Type B pancreatic cell (in vitro differentiated cells): ENCODE data around the gene ZCCHC8. TPM values are rescaled to one million over a fixed set of nuclear protein-coding genes. Genes with fewer than 3 reads are reported as not detected.
"Not testable (repeated sequence)": the region's sequence is repeated elsewhere in the genome, so short reads cannot be mapped to it uniquely, and the experiment has no call there.

Experiments used
- DNase-seq: peaks from one replicate; pipeline ENCODE4 v3.0.0; 2021; ENCODE audit warnings: mixed read lengths; ENCODE audit not compliant: unreplicated experiment; ENCODE audit errors: extremely low spot score
- H3K27ac Mint-ChIP-seq: 2 replicates; pipeline ENCODE4 v1.8.0; 2021; ENCODE audit warnings: mild to moderate bottlenecking, mixed read lengths
- H3K27me3 Mint-ChIP-seq: 2 replicates; pipeline ENCODE4 v1.8.0; 2021; ENCODE audit warnings: mixed read lengths
- H3K36me3 Mint-ChIP-seq: 2 replicates; pipeline ENCODE4 v1.8.0; 2021; ENCODE audit warnings: mixed read lengths
- H3K4me1 Mint-ChIP-seq: one replicate; pipeline ENCODE4 v1.8.0; 2021; ENCODE audit warnings: mixed read lengths; ENCODE audit not compliant: unreplicated experiment
- H3K4me3 Mint-ChIP-seq: 2 replicates; pipeline ENCODE4 v1.8.0; 2021; ENCODE audit warnings: mild to moderate bottlenecking, mixed read lengths
- H3K9me3 Mint-ChIP-seq: 2 replicates; pipeline ENCODE4 v1.8.0; 2021; ENCODE audit warnings: mixed read lengths
- CTCF ChIP-seq: fragments of 200-600 bp; sonication (generic); conservative IDR thresholded peaks from 2 replicates; pipeline ENCODE4 v1.5.0; 2021; ENCODE audit warnings: antibody characterized with exemption, mild to moderate bottlenecking
- total RNA-seq: library from RNA; stranded (reverse); gene quantifications from 2 replicates; pipeline ENCODE4 v1.2.1, GENCODE V29; 2021; ENCODE audit warnings: low replicate concordance

Gene ZCCHC8
- total RNA-seq, 1 donor from 2014 or later: 30.4 TPM

- Mint-ChIP-seq H3K4me3 (no peak overlapping the region), H3K27me3 (no peaks in the 10 kb centered on the region), H3K4me1 (peaks cover 7% of the 10 kb centered on the region), H3K36me3 (peaks cover 28% of the 10 kb centered on the region), H3K27ac (no peak overlapping the region), H3K9me3 (no peaks in the 10 kb centered on the region)
- no peak for TF ChIP-seq CTCF
- peak; percentile 44 for DNase-seq
Observed at GRCh38 chr12:122473543-122474323, 27.0 kb downstream of the ZCCHC8 start.

- peaks cover 16% of the 10 kb centered on the region for H3K36me3 Mint-ChIP-seq
- H3K27ac Mint-ChIP-seq: peak overlapping the region; percentile 80
- H3K27me3 Mint-ChIP-seq: no peaks in the 10 kb centered on the region
- peak; percentile 92 for TF ChIP-seq CTCF
- H3K9me3 Mint-ChIP-seq: no peaks in the 10 kb centered on the region
- DNase-seq: no peak
- no peak overlapping the region for H3K4me3 Mint-ChIP-seq
- peaks cover 7% of the 10 kb centered on the region for H3K4me1 Mint-ChIP-seq
Observed at GRCh38 chr12:122471324-122472226, 29.2 kb downstream of the ZCCHC8 start.

- not testable (repeated sequence) for H3K27ac Mint-ChIP-seq, H3K36me3 Mint-ChIP-seq, H3K4me3 Mint-ChIP-seq, H3K9me3 Mint-ChIP-seq, H3K27me3 Mint-ChIP-seq, H3K4me1 Mint-ChIP-seq
- DNase-seq: peak; percentile 13
Observed at GRCh38 chr12:122470576-122470975, 30.2 kb downstream of the ZCCHC8 start.

- peak; percentile 34 for DNase-seq
- not testable (repeated sequence) for H3K4me3 Mint-ChIP-seq, H3K4me1 Mint-ChIP-seq, H3K36me3 Mint-ChIP-seq, H3K9me3 Mint-ChIP-seq, H3K27me3 Mint-ChIP-seq
- H3K27ac Mint-ChIP-seq: peak overlapping the region; percentile 67
Observed at GRCh38 chr12:122469856-122470255, 30.9 kb downstream of the ZCCHC8 start.

- H3K36me3 Mint-ChIP-seq: peaks cover 3% of the 10 kb centered on the region
- H3K9me3 Mint-ChIP-seq: no peaks in the 10 kb centered on the region
- H3K27ac Mint-ChIP-seq: peak overlapping the region; percentile 97
- H3K4me1 Mint-ChIP-seq: peaks cover 13% of the 10 kb centered on the region
- peak; percentile 7 for DNase-seq
- no peak for TF ChIP-seq CTCF
- peak overlapping the region; percentile 64 for H3K4me3 Mint-ChIP-seq
- no peaks in the 10 kb centered on the region for H3K27me3 Mint-ChIP-seq
Observed at GRCh38 chr12:122467983-122468382, 32.7 kb downstream of the ZCCHC8 start.

- peak overlapping the region; percentile 59 for H3K4me3 Mint-ChIP-seq
- H3K4me1 Mint-ChIP-seq, H3K9me3 Mint-ChIP-seq, H3K36me3 Mint-ChIP-seq, H3K27me3 Mint-ChIP-seq: not testable (repeated sequence)
- DNase-seq: peak; percentile 44
- peak overlapping the region; percentile 94 for H3K27ac Mint-ChIP-seq
Observed at GRCh38 chr12:122464317-122465042, 36.3 kb downstream of the ZCCHC8 start.
